GM18867 (cell line): ENCODE data around the gene OBSL1.

ENCODE experiments used
- ATAC-seq: cut with Tn5 transposase; IDR thresholded peaks from one replicate; pipeline ENCODE4 v1.9.1; 2021; ENCODE audit warnings: mild to moderate bottlenecking, moderate library complexity; ENCODE audit not compliant: unreplicated experiment

The OBSL1 gene

DNA sequence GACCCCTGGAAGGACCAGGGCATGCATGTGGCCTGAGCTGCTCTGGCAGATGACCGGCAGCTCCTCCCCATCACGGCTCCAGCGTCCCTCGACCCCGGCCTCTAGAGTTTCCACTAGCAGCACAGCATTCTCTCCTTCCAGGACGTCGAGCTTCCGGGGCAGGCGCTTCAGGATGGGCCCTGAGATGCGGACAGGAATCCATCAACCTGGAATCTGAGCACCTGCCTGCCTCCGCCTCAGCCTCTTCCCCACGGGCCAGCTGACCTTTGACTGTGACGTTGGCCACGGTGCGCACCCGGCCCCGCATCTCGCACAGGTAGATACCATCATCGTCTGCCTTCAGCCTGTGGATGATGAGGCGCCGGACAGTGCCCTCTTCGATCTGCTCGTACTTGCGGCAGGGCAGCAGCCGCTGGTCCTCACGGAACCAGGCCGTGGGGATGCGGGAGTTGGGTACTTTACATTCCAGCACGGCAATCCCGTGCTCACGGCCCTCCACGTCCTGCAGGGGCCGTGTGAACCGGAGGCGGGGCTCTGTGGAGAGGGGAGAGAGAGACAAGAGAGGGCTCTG is 3.5 kb downstream of the OBSL1 start:
- ATAC-seq = no peak

DNA sequence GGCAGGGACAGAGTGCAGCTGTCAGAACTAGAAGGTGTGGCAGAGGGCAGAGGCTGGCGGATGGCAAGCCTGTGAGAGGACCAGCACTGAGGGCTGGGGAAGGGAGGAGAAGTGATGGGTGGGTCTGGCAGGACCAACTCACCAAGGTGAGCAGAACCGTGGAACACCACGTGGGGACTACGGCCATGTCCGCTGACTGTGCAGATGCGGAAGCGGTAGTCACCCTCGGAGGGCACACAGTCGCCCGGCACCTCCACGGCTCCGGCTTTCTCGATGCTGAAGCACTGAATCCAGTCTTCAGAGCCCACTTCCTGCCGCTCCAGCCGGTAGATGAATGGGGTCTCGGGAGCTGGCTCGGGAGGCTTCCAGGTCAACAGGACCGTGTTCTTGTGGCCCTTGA is 4.2 kb downstream of the OBSL1 start:
- no peak for ATAC-seq

DNA sequence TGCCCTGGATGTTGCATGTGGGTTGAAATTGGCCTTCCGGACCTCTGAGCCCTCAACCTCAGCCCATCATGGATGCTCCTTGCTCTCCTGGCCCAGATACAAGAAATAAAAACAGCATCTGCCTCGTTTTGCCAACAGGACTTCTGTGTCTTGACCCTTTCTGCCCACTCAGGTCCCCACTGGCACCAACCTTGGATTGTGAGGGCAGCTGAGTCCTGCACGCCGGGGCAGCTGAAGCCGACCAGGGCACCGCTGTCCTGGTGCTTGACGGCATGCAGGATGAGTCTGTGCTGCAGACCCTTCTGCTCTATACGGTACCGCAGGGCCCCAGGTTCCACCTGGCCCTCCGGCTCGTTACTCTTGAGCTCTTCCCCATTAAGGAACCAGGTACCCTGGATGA is 4.7 kb downstream of the OBSL1 start:
- ATAC-seq = no peak

DNA sequence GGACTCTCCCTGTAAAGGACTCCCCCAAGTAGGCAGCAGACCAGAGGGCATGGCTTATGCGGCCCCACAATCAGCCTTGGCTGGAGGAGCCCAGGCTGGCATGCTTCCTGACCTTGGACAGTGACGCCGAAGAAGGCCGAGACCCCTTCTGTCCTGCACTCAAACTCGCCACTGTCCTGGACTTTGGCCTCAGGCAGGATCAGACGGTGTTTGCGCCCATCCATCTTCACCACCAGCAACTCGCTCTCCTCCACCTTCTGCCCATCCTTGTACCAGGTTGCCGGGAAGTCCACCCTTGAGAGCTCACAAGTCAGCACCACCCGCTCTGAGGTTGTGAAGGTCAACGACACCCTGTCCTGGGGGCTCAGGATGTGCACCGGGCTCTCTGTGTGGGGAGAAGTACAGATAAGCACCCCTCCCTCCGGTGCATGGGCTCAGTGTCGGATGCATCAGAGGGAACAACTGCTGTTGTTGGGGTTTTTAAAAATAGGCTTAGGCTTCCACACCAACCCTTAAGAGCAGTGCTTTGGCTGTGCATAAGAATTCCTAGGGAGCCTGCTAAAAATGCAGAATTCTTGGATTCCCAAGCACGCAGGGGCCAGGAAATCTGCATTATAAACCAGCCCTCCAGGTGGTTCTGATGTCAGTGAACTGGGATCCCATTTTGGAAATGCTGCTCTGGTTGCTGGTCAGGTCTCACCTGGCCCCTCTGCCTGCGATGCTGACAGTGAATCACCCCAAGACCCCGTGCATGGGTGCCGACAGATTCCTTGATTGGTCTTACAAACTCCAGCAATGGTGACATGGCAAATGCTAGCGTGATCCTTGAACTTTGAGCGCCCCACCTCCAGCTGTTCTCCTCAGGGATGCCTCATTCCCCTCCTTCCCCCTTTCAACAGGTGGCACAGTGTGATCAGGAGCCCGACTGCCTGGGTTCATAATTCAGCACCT is 5.9 kb downstream of the OBSL1 start:
- no peak for ATAC-seq

DNA sequence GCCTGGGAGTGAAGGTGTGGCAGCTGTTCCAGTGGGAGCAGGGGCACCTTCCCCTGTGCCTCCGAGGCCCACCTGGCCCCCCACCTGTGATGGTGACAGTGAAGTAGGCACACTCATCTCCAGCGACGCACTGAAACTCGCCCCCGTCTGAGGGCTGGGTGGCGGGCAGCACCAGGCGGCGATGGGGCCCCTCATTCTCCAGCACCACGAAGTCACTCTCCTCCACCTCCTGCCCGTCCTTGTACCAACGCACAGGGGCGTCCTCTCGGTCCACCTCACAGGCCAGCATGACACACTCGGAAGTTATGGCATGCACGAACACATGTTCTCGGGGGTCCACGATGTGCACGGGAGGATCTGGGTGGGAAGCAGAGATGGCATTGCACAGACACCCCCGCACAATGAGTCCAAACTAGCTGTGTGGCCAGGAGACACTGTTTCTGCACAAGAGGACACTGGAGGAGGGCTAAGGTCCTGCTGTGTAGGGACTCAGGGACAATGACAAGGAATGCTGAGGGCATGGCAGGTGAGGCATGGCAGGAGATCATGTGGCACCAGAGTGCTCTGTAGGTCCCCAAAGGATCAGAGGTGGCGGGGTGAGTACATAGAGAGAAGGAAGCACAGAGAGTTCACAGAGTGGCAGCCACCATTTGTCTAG is 7.9 kb downstream of the OBSL1 start:
- ATAC-seq = no peak

DNA sequence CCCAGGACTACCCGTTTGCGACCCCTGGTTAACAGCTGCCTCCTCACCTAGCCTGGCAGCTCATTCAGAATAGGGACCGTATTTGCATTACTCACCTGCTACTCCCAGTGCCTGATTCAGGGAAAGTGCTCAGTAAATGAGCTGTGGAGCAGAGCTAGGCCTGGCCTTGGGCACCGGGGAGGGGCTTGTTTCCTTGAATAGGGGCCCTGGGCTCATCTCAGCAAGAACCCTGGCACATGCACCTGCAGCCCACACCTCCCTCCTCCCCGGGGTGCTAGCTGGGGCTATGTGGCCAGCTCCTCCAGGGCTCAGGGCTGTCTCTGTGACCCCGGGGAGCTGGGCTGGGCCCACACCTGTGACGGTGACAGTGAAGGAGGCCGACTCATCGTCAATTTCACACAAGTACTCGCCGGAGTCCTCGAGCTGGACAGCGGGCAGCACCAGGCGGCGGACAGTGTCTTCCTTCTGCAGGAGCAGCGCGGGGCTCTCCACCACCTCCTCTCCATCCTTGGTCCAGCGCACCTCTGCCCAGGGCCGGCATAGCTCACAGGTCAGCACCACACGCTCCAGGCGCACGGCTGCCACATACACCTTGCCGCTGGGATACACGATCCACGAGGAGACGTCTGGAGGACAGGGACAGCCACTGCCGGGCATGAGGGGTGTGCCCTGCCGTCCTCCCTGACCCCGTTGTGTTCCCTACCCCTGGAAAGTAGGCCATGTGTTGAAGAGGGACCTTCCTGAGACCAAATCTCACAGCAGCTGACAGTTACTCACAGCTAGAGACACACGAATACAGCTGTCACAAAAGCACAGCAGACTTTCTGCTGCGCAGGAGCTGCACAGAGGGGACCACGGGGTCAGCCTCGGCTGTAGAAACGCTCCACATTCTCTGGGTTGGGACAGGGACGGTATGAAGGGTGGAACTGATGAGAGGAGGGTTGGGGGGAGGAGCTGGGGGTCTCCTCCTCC is 9.0 kb downstream of the OBSL1 start:
- ATAC-seq = no peak

DNA sequence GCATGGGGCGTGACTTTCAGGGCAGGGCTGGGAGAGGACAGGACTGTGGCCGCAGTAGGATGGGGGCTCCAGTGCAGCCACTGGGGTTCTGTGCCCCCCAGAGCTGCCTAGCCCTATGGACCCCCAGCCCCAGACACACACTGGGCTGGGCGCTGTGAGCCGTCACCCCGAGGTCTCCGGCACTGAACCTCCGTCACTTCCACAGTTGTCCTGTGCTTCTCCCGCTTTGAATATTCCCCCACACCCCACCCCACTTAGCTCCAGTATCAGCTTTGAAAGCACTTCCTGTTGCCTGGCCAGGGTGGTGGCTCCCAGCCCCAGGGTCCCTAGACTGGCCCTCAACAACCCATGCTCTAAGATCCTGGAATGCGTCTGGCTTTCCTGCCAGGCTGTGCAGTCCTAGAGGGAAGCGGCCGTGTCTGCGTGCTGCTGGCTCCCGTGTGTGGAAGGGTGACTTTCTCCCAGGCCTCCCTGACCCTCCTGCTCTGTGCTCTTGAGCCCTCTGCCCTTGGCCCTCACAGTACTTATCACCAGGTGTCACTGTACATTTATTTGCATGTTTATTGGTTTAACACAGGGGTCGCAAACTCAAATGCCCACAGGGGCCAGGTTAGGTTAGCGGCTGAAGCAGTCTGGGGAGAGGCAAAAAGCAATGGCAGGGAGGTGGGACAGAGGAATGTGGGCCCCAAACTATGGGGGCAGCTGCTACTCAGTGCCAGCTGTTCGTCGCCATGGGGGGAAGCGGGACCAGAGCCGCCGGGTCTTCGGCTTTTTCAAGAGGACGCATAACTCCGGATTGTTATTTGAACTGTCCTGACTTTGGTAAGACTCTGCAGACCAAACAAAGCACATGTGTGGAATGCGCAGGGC is 9.9 kb downstream of the OBSL1 start:
- no peak for ATAC-seq

DNA sequence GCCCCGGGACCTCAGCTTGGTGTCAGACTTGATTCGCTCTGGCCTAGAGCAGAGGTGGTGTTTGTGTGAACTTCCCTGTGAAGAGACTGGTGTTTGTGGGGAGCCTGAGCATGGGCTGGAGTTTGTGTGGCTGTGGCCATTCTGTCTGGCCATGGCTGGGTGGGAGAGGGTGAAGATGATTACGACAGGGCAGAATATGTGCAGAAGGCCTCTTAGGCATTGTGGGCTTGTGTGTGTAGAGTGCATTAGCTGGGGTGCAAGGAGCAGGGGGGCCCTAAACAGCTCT is 10.5 kb downstream of the OBSL1 start:
- no peak for ATAC-seq

DNA sequence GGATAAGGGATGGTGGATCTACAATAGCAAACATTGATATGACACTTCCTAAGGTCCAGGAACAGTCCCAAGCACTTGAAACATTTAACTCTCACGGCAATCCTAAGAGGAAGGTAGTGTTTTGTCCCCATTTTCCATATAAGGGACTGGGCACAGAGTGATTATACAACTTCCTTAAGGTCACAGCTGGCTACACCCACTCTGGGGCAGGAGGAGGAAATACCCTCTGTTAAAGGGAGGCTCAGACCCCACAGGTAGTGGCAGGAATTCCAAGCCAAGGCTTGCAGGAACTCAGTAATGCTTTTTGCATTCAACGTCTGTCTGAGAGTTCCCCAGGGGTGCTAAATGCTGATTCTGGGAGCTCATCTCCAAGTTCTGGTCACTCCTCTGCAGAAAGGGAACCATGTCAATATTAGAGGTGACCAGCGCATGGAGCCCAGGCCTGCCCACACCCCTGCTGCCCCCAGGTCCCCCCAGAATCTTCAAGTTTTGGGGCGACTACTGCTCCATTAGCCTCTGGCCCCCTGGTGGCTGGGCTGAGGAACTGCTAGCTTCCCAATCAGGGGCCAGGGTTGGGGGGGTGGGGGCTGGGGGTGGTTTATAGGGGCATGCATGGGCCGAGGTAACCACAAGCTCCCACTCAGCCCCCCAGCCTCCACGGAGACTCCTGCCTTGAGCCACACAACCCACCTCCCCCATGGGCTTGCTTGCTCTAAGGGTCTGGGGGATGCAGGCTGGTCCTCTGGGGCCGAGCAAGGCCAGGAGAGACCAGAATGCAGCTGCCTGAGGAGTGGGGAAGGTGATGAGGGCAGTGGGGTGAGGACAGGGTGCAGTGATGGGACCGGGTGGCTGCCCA is 11.1 kb downstream of the OBSL1 start:
- ATAC-seq = peak; percentile 52

DNA sequence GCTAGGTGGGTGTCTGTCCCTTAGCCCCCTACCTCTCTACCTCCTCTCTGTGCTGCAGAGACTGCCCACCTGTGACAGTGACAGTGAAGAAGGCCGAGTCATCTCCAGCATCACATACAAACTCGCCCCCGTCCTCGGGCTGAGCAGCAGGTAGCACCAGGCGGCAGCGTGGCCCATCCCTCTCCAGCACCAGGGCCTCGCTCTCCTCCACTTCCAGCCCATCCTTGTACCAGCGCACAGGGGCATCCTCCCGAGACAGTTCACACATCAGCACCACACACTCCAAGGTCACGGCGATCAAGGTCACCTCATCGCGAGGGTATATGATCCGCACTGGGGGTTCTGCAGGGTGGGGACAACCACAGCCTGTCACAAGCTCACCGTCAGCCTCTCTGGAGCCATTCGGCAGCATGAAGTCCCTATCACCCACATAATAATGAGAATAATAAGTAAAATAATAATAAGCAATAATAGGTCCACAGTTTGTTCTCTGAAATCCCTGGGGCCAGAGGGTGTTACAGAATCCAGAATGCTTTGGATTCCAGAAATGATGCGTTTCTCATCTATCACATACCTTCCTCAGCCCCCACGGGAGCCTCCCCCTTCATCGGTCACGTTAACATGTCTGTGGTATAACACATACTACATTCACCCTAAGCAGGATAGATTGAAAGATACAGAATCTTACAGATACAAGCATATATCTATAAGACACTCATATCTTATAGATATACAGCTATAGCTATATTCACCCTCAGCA is 12.0 kb downstream of the OBSL1 start:
- ATAC-seq = no peak

DNA sequence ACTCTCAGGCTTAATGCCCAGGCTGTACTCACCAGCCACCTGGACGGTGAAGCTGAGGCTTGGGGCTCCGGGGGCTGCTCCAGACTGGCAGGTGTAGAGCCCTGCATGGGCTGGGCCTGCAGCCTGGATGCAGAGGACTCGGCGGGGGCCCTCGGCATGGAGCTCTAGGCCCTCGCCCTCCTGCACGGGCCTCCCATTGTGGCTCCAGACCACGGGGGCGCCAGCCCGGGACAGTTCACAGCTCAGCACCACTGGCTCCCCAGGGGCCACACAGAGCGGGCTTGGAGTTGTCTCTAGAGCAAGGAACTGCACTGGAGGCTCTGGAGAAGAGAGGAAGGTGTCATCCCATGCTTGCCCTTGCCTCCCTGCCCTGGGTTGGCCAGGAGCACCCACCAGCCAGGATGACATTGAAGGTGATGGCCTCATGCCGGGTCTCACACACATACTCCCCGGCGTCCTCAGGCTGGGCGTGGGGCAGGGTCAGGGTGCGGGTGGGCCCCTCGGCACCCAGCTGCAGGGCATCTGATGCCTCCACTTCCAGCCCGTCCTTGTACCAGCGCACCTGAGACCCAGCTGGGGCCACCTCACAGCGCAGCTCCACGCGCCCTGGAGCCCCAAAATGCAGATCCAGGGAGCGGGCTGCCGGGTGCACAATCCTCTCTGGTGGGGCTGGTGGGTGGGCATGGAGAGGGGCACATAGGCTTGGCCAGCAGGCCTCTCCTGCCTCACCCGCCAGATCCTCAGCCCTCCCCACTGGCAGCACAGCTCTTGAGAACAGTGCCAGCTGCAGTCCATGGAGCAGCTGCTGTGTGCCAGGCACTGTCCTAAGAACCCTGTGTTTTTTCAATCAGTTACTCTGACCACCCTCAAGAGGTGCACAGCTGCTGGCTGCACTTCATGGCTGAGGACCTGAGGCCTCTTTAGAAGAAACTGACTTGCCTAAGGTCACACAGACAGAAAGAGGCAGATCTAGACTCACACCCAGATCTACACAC is 13.3 kb downstream of the OBSL1 start:
- ATAC-seq = no peak

DNA sequence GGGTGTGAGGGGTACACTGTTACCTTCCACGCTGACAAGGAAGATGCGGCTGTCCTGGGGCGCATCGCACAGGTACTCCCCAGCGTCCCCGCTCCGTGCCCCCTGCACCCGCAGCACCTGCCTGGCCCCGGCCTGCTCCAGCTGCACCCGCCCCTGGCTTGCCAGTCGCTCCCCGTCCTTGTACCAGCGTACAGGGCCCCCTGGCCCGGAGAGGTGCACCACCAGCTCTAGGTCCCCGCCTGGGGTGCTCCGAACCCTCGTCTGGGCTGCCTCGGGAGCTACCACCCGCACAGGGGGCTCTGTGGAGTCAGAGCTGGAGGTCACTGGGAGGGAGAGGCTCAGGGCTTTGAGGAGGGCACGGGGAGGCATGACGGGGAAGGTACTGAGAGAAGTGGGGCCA is 14.0 kb downstream of the OBSL1 start:
- ATAC-seq = no peak

DNA sequence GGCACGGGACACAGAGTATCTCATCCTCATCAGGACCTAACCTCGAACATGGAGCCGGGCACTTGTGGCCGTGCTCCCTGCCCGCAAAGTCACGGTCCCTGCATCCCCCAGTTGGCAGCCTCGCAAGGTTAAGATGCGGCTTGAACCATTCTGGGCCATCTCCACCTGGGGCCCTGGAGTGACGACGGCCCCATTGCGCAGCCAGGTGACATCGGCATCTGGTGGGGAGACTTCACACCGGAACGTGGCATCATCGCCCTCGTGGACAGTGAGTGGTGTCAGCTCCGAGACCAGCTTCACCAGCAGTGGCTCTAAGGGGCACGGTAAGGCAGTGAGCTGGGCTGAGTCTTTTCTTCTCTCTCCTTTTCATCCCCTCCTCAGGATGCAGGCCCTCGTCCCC is 14.9 kb downstream of the OBSL1 start:
- no peak for ATAC-seq

DNA sequence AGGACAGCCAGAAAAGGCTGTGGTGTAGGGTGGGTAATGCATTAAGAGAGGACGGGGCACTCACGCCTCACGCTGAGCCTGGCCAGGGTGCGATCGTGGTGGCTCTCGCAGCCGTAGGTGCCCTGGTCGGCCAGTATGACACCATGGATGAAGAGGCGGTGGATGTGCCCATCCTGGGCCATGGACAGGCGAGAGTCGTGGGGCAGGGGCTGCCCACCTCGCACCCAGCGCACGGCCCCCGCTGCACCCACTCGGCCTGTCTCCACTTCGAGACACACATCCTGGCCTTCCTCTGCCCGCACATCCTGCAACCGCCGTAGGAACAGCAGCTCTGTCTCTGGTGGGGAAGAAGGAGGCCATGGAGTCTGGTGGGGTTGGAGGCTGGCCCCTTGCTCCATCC is 15.4 kb downstream of the OBSL1 start:
- ATAC-seq = no peak

DNA sequence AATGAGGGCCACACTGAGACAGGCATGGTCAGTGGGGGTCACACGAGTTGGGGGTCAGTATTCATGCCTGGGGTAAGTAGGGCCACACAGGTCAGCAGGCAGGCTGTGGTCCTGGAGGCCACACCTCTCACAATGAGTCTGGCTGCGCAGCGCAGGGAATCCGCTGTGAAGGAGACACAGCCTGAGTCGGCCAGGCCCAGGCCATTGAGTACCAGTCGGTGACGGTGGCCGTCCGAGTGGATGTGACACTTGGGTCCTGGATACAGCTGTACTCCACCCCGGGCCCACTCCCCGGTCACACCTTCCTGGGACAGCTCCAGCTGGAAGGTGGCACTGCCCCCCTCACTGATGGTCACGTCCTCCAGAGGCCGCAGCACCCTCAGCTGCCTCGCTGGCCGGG is 17.0 kb downstream of the OBSL1 start:
- no peak for ATAC-seq

DNA sequence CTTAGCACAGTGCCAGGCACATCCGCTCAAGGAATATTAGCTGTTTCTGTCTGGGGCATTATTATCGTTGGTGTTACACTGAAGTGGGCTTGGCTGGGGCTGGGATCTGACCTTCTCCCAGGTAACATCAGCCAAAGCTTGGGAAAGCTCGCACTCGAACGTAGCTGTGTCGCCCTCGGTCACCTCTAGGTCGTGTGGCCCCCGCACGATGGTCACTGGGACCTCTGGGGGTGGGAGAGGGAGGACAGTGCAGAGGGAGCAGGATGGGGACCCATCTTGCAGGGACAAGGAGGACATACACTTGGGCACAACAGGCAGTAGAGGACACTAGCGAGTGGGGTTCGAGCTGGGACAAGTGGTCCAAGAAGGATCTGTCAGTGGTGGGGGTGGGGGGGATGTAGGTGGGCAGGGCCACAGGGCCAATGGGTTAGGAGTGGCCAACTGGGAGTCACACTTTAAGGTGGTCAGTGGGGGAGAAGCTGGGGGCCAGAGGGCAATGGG is 17.8 kb downstream of the OBSL1 start:
- no peak for ATAC-seq

DNA sequence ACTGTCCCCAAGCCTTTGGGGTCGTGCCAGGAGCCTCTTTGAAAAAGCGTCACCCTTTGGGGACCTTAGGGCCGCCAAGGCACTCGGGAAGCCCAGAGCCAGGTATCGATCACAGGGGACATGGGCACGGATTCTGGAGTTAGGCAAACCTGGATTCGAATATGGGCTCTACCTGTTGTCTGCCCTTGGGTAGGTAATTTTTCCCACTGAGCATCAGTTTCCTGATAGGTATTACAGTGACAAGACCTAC is 18.2 kb downstream of the OBSL1 start:
- no peak for ATAC-seq
